Urinary bladder (tissue), 4 donors: ENCODE data around the gene TAF6L. TPM values are rescaled to one million over a fixed set of nuclear protein-coding genes. Genes with fewer than 3 reads are reported as not detected.
A peak's percentile ranks its signal among the peaks of the same experiment; 100 is the strongest.
"Not testable (repeated sequence)": the region's sequence is repeated elsewhere in the genome, so short reads cannot be mapped to it uniquely, and the experiment has no call there.

Source experiments
- DNase-seq: peaks from one replicate; pipeline ENCODE4 v3.0.0-alpha.2; 2015; ENCODE audit errors: extremely low spot score
- H3K27ac ChIP-seq: one replicate; pipeline ENCODE4 v1.5.1; 2013; ENCODE audit warnings: low read depth, mild to moderate bottlenecking, moderate library complexity
- H3K36me3 ChIP-seq: one replicate; pipeline ENCODE4 v1.6.1; 2013; ENCODE audit warnings: mild to moderate bottlenecking, moderate library complexity; ENCODE audit not compliant: insufficient read depth
- H3K4me1 ChIP-seq: one replicate; pipeline ENCODE4 v1.6.1; 2013; ENCODE audit warnings: mild to moderate bottlenecking, moderate library complexity; ENCODE audit not compliant: insufficient read depth
- H3K4me3 ChIP-seq: one replicate; pipeline ENCODE4 v1.5.1; 2013; ENCODE audit warnings: low read depth, low read length
- WGBS: extraction: QIAGEN DNeasy Blood & Tissue Kit; methylation state at CpG from one replicate; pipeline ENCODE4 v1.1.7; 2013; 5-methylcytosine and 5-hydroxymethylcytosine counted together
- polyA plus RNA-seq: library from polyadenylated mRNA; stranded (reverse); fragments of 200-250 nt; gene quantifications from one replicate; pipeline ENCODE4 v1.2.3, GENCODE V29; 2013
- total RNA-seq: library from RNA; depleted of rRNA; stranded (reverse); fragments of >200 nt; gene quantifications from one replicate; pipeline ENCODE4 v1.2.3, GENCODE V29; 2014
- donor health status: healthy with polysubstance abuse.
- donor health status: healthy.

Gene TAF6L
- total and polyA plus RNA-seq, 2 donors: 8.5 to 21.9 TPM

- Histone ChIP-seq H3K27ac (no peak overlapping the region), H3K4me1 (no peaks in the 10 kb centered on the region), H3K4me3 (no peak overlapping the region), H3K36me3 (no peaks in the 10 kb centered on the region)
- WGBS: 81% methylated on average over 9 of the region's 9 CpGs
- no peak for DNase-seq
Measured at GRCh38 chr11:62747475-62748160, 23.6 kb upstream of the TAF6L start.

GRCh38 chr11:62749931-62750330 lies 21.3 kb upstream of the TAF6L start:
- 92% methylated on average over 5 of the region's 5 CpGs for WGBS
- H3K4me3 ChIP-seq, DNase-seq, H3K4me1 ChIP-seq, H3K27ac ChIP-seq, H3K36me3 ChIP-seq: not testable (repeated sequence)

- Histone ChIP-seq H3K27ac (no peak overlapping the region), H3K36me3 (no peaks in the 10 kb centered on the region), H3K4me1 (no peaks in the 10 kb centered on the region), H3K4me3 (no peak overlapping the region)
- WGBS: 95% methylated on average over 14 of the region's 14 CpGs
- DNase-seq: no peak
Measured at GRCh38 chr11:62752177-62752785, 18.9 kb upstream of the TAF6L start.

GRCh38 chr11:62752994-62753735 lies 18.0 kb upstream of the TAF6L start:
- WGBS: 86% methylated on average over 15 of the region's 15 CpGs
- Histone ChIP-seq H3K27ac (no peak overlapping the region), H3K4me3 (peak overlapping the region; percentile 53), H3K4me1 (no peaks in the 10 kb centered on the region), H3K36me3 (no peaks in the 10 kb centered on the region)
- no peak for DNase-seq

GRCh38 chr11:62753736-62754603 lies 17.2 kb upstream of the TAF6L start, which contains the start of gene ZBTB3:
TSS of gene ZBTB3 (minus strand) at chr11:62754160. CDS start at chr11:62753664, 496 bp downstream.
- Histone ChIP-seq H3K36me3 (no peaks in the 10 kb centered on the region), H3K4me3 (peak within 1 kb of the TSS; percentile 53), H3K4me1 (no peaks in the 10 kb centered on the region), H3K27ac (peak within 1 kb of the TSS; percentile 80)
- WGBS: under 1% methylated on average over 47 of the region's 47 CpGs
- DNase-seq: peak; percentile 98

- DNase-seq: no peak
- Histone ChIP-seq H3K27ac (no peak overlapping the region), H3K4me1 (no peaks in the 10 kb centered on the region), H3K4me3 (no peak overlapping the region), H3K36me3 (no peaks in the 10 kb centered on the region)
- 79% methylated on average over 10 of the region's 10 CpGs for WGBS
Measured at GRCh38 chr11:62755086-62755615, 16.0 kb upstream of the TAF6L start.

GRCh38 chr11:62757846-62758788 lies 13.1 kb upstream of the TAF6L start:
- Histone ChIP-seq H3K4me3 (no peak overlapping the region), H3K27ac (no peak overlapping the region), H3K4me1 (no peaks in the 10 kb centered on the region), H3K36me3 (no peaks in the 10 kb centered on the region)
- DNase-seq: no peak
- WGBS: 41% methylated on average over 9 of the region's 9 CpGs

GRCh38 chr11:62760867-62761227 lies 10.3 kb upstream of the TAF6L start:
- not testable (repeated sequence) for H3K36me3 ChIP-seq, H3K4me1 ChIP-seq, H3K27ac ChIP-seq, DNase-seq, H3K4me3 ChIP-seq
- WGBS: 38% methylated on average over 9 of the region's 9 CpGs

GRCh38 chr11:62770778-62771143 lies 435 bp upstream of the TAF6L start:
- WGBS: under 1% methylated on average over 18 of the region's 18 CpGs
- H3K4me3 ChIP-seq: peak overlapping the region; percentile 58
- peak overlapping the region; percentile 59 for H3K27ac ChIP-seq
- no peak for DNase-seq
- peaks cover 4% of the 10 kb centered on the region for H3K36me3 ChIP-seq
- no peaks in the 10 kb centered on the region for H3K4me1 ChIP-seq

- Histone ChIP-seq H3K4me1 (no peaks in the 10 kb centered on the region), H3K36me3 (no peaks in the 10 kb centered on the region), H3K4me3 (no peak overlapping the region), H3K27ac (no peak overlapping the region)
- DNase-seq: no peak
- 89% methylated on average over 6 of the region's 6 CpGs for WGBS
Measured at GRCh38 chr11:62774407-62774806, 3.2 kb downstream of the TAF6L start.

- H3K27ac ChIP-seq: no peak overlapping the region
- no peaks in the 10 kb centered on the region for H3K36me3 ChIP-seq
- 91% methylated on average over 17 of the region's 17 CpGs for WGBS
- H3K4me3 ChIP-seq: no peak overlapping the region
- no peaks in the 10 kb centered on the region for H3K4me1 ChIP-seq
- no peak for DNase-seq
Measured at GRCh38 chr11:62775646-62776045, 4.5 kb downstream of the TAF6L start.

GRCh38 chr11:62777389-62777788 lies 6.2 kb downstream of the TAF6L start:
- Histone ChIP-seq H3K4me1 (no peaks in the 10 kb centered on the region), H3K36me3 (no peaks in the 10 kb centered on the region), H3K4me3 (no peak overlapping the region), H3K27ac (no peak overlapping the region)
- DNase-seq: no peak
- whole genome bisulfite sequencing: 81% methylated on average over 2 of the region's 2 CpGs
